ENCODE results near the gene DNAH6.
"Not testable (repeated sequence)": the region's sequence is repeated elsewhere in the genome, so short reads cannot be mapped to it uniquely, and the experiment has no call there.

Gene DNAH6

DNA sequence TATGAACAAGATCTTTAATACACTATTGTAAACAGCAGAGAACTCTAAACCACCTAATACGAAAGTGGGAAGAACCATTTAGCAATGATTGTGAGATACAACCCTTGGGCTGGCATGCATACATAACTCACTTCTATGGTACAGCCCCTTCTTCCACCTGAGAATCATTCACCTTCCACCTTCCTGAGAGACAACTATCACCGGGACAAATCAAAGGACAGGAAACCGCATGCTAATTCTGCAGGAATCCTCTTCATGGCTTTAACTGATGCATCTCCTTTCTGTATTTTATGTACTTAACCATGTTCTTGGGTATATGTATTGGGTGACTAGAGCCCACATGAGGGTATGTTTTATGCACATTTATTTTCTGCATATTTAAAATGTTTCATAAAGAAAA lies 241.3 kb downstream of the DNAH6 start:
- DNase-seq, result no peak

DNA sequence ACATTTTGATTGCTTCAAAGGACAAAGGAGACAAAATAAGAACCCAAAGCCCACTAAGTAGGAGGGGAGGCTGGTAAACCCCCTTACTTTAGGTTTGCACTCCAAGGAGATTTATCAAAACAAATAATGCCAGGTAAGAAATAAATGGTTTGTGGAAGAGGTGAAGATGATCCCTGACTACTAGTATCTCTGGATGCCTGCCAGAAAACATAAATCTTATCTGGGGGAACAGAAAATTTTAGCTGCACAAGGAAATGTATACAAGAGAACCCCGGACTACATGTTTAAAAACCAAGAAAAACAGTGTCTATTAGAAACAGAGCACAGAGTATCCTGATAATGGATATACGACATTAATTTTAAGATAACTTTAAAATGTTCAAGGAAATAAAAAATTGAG lies 250.5 kb downstream of the DNAH6 start:
- no peak for DNase-seq

DNA sequence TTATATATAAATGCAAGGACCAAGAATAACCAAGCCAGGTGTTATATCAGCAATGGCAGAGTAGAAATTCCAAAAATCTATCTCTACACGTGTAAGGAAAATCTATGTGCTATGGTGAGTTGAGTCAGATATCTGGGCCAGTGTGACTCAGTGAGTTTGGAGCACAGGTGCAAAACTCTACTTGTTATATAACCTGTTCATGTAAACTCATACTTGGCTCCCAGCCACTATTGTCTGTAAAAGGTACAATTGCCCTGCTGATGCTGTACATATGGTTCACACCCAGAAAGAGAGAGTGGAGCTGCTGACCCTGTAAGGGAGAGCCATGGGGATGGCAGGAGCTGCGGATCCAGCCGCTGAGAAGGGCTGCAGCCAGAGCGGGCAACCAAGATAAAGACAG lies 252.5 kb downstream of the DNAH6 start:
- no peak for DNase-seq

GRCh38 chr2:84770280-84770679 lies 254.0 kb downstream of the DNAH6 start:
- no peak for DNase-seq

DNA sequence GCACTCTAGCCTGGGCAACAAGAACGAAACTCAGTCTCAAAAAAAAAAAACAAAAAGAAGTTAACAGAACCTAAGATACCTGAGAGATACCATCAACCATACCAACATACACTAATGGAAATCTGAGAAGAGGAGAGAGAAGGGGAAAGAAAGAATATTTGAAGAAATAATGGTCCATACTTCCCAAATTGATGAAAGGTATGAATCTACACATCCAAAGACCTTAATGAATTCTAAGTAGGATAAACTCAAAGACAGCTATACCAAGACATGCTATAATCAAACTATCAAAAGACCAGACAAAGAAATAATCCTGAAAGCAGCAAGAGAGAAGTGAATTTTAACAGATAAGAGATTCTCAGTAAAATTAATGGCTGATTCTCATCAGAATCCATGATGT lies 255.0 kb downstream of the DNAH6 start:
- DNase-seq, result no peak

DNA sequence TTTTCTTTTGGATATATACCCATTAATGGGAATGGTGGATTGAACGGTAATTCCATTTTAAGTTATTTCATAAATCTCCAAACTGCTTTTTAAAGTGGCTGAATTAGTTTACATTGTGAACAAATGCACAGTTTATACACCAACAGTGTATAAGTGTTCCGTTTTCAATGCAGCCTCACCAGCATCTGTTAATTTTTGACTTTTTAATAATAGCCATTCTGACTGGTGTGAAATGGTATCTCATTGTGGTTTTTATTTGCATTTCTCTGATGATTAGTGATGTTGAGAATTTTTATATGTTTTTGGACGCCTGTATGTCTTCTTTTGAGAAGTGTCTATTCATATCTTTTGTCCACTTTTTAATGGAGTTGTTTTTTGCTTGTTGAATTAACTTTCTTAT lies 257.3 kb downstream of the DNAH6 start:
- not testable (repeated sequence) for DNase-seq

DNA sequence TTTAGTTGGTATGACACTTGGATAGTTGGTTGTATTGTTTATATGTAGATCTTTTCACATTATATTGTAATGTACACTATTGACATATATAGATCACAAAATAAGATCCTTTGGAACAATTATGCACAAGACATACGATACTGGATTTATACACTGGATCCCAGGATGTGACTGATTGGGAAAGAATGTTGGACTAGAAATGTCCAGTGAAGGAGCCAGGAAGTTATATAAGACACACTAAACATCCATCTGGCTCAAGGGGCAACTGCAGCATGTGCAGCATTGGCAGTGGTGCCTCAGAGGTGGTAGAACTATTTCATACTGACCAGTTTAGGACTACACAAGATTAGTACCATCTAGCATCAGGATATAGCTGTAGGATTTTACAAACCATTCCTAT lies 259.7 kb downstream of the DNAH6 start:
- DNase-seq, result no peak

- DNase-seq, result no peak
Observed at GRCh38 chr2:84778911-84779690, 262.8 kb downstream of the DNAH6 start.

- DNase-seq, result no peak
Observed at GRCh38 chr2:84779781-84780180, 263.5 kb downstream of the DNAH6 start.

GRCh38 chr2:84781942-84782716 lies 265.8 kb downstream of the DNAH6 start:
- no peak for DNase-seq

DNA sequence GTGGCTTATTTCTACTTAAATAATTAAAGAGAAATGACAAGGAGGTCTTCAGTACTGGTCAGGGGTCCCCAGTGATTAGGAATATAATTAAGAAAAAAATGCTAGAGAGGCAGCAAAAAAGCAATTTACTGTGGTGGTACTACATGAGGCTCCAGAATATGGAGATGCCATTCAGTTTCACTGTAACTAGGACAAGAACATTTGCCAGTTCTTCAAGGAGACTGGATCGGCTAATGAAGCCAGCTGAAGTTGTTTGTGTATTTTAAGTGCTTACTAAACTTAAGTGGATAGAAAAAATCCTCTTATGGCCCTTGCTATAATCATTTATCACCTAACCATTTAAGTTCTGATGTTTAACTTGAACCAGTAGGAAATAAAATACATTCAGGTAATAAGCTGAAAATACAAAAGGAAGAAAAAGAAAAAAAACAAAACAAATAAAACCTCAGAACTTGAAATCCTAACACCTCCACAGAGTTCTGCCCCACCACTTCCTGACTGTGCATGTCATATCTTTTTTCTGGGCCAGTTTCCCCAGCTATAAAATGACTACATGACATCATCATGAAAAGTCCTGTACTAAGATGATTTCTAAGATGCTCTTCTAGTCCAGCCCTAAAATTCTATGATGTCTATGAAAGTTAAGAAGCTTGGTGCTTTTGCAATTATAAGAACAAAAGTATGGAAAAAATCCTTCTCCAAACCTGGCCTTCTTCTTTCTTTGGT lies 266.6 kb downstream of the DNAH6 start:
- no peak for DNase-seq

DNA sequence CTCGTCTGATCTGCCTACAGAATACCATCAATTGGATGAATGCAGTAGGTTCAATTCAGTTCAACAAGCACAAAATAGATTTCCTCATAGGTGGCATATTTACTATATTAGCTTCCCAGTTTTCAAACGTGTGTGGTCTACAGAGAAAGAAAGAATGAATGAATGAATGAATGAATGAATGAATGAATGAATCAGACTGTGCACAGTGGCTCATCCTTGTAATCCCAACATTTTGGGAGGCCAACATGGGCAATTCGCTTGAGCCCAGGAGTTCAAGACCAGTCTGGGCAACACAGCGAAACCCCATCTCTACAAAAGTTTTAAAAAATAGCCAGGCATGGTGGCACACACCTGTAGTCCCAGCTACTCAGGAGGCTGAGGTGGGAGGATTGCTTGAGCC lies 269.7 kb downstream of the DNAH6 start:
- no peak for DNase-seq

- no peak for DNase-seq
Observed at GRCh38 chr2:84786601-84787000, 270.3 kb downstream of the DNAH6 start.

DNA sequence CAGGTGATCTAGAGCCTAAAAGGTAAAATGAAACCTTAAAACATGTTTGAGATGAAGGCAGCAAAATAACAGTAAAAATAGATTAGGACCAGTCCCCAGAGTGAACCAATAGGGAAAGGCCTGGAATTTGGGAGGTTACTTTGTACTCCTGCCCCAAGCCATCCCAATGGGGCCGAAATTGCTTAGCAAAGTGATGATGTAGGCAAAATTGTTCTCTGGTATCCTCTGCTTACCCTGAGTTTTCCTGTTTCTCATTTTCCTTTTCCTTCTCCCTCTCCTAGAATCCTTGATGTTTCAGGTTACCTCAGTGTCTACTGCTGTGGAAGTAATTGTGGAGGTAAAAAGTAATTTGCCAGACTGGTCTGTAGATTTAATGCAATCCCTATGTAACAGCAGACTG lies 271.7 kb downstream of the DNAH6 start:
- DNase-seq, result no peak

DNA sequence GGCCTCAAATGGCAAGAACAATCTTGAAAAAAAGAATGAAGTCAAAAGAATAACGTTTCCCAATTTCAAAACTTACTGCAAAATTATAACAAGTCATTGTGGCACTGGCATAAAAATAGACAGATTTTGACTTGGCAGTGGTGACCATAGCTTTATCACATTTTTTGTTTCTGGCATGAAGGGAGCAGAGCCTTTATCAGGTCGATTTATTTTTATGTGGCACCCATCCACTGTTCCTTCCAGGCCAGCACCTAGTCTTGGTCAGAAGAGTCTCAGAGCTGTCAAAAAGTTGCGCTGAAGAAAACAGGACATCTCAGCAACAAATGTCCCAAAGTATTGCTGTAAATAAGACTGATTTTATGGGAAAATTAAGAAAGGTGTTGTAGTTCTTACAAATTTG lies 272.2 kb downstream of the DNAH6 start:
- no peak for DNase-seq

GRCh38 chr2:84792856-84793522 lies 276.7 kb downstream of the DNAH6 start:
- no peak for DNase-seq

DNA sequence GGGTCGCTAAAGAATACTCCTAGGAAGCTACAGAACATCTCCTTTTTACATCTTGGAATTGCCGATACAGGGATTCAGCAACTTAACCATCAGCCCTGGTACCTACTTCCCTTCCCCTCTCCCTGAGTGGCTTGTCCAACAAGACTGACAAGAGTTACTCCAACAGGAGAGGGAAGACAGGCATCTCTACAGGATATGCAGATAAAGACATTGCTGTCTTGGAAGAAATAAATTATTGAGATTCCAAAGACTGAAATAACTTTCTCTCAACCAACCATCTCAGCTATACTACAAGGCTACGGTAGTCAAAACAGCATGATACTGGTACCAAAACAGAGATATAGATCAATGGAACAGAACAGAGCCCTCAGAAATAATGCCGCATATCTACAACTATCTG lies 277.3 kb downstream of the DNAH6 start:
- no peak for DNase-seq

GRCh38 chr2:84796798-84797197 lies 280.5 kb downstream of the DNAH6 start:
- no peak for DNase-seq

GRCh38 chr2:84797271-84797670 lies 281.0 kb downstream of the DNAH6 start:
- DNase-seq, result no peak

- no peak for DNase-seq
Observed at GRCh38 chr2:84799772-84800171, 283.5 kb downstream of the DNAH6 start.

DNA sequence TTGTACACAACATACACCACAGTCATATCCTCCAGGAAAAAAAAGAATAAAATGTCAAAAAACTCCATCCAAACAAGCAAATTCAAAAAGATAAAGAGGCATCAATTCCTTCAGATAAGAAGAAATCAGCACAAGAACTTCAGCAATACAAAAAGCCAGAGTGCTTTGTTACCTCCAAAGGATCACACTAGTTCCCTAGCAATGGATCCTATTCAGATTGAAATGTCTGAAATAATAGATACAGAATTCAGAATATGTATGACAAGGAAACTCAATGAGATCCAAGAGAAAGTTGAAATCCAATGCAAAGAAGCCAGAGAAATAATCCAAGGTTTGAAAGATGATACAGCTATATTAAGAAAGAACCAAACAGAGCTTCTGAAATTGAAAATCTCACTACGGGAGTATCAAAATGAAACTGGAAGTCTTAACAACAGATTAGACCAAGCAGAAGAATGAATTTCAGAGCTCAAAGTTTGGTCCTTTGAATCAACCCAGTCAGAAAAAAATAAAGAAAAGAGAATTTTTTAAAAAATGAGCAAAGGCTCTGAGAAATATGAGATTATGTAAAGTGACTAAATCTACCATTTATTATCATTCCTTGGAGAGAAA lies 284.0 kb downstream of the DNAH6 start:
- DNase-seq, result no peak

GRCh38 chr2:84801811-84802210 lies 285.5 kb downstream of the DNAH6 start:
- no peak for DNase-seq

Data from RPMI8226 (cell line).